AG10803 (cell line): ENCODE measurements around the gene G6PD.

ENCODE experiments used
- DNase-seq: peaks from one replicate; pipeline ENCODE4 v3.0.0; 2010; ENCODE audit warnings: low read depth
- H3K4me3 ChIP-seq: 2 replicates; pipeline ENCODE4 v1.5.1; 2011; ENCODE audit warnings: mild to moderate bottlenecking, low read length, control low read depth
- CTCF ChIP-seq: conservative IDR thresholded peaks from 2 replicates; pipeline ENCODE4 v1.5.1; 2011; ENCODE audit warnings: mild to moderate bottlenecking, low read length, control low read depth, inconsistent platforms

The G6PD gene

GRCh38 chrX:154486396-154487207, 60.0 kb downstream of the G6PD start, which contains the start of gene UBL4A:
Gene UBL4A, minus strand, starts transcription at chrX:154486615. Its CDS starts 31 bp downstream, at chrX:154486584.
- H3K4me3 ChIP-seq, result peak within 1 kb of the TSS; percentile 64
- peak; percentile 27 for DNase-seq
- TF ChIP-seq CTCF, result no peak

- H3K4me3 ChIP-seq, result peak overlapping the region; percentile 64
- DNase-seq, result no peak
- TF ChIP-seq CTCF, result no peak
Measured at GRCh38 chrX:154486052-154486395, 60.6 kb downstream of the G6PD start.

DNA sequence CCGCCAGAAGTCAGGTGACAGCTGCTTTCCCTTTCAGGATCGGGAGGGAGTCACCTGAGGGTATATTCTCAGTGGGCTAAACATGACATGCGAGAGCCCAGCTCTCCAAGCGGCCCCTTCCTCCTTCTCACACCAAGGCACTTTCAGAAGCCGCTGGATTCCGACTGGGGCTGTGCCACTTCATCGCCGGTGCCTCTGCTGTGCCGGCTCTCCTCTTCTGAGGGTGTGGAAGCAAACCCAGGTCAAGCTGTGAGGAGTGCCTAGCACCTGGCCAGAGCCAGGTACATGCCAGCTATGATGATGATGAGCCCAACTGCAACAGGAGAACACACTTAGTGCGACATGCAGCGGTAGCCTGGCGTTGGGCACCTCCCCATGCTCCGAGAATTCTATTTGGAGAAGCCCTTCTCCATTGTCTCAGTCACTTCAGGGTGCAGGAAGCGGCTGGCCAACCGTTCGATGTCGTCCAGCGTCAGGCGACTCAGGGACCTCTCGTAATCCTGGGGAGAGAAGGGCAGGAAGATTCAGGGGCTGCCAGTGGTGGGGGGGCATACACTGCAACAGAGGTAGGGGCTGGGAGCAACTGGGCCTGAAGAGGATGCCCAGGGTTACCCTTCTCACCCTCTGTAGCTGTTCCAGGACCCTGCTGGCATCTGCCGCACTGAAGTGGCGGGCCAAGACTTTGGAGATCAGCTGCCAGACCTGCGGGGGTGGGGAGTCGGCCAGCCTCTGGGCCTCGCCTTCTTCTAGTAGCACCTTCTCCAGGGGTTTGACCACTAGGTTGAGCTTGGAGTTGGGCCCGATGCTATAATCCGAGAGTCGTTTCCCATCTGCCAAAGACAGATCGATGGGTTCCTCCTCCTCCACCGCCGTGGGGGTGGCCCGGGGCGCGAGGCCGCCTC, 61.2 kb downstream of the G6PD start:
- no peak for TF ChIP-seq CTCF
- H3K4me3 ChIP-seq, result peak overlapping the region; percentile 64
- no peak for DNase-seq

DNA sequence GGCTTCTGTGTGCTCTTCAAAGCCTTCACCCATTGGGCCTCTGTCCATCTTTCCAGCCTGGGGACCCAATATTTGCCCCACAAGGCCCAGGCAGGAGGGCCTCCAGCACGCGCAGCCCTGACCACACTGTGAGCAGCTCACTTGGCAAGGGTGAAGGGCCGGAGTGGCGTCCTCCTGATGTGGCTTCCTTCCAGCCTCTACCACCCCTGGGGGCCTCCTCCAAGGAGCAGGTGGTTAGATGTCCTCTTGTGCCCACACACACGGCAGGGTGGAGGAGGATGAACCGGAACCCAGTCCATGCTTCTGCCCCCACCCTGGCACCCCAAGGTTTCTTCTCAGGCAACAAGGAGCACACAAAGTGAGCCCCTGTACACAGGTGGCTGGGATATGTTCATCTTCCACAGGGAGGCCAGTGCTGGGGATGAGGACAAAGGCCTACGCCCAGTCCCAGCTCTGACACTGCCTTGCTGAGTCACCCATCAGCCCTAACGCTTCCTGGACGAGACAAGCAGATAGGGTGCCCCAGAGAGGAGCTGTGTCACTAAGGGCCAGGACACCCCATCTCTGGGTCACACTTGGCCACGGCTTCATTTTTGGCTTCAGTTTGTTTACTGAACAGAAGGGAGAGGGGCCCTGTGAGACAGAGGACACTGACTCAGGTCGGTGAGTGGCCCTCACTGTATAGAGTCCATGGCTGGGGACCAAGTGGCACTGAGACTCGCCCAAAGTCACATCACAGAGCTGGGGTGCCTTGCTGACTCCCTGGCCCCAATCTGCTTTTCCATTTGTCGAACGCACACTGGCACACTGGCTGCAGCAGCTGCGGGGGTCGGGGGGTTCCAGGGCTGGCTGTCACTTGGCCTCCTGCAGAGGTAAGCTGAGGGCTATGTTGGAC, 62.1 kb downstream of the G6PD start:
- H3K4me3 ChIP-seq, result no peak overlapping the region
- no peak for DNase-seq
- TF ChIP-seq CTCF, result no peak

GRCh38 chrX:154483325-154483724, 63.3 kb downstream of the G6PD start:
- DNase-seq, result no peak
- no peak for TF ChIP-seq CTCF
- H3K4me3 ChIP-seq, result no peak overlapping the region

GRCh38 chrX:154482786-154483185, 63.9 kb downstream of the G6PD start:
- no peak overlapping the region for H3K4me3 ChIP-seq
- no peak for DNase-seq
- TF ChIP-seq CTCF, result no peak
